ENCODE measurements around the gene KANSL1.

The KANSL1 gene

GRCh38 chr17:45992904-45993303 lies 200.3 kb downstream of the KANSL1 start:
- no peak for DNase-seq

GRCh38 chr17:45992175-45992574 lies 201.1 kb downstream of the KANSL1 start:
- DNase-seq: no peak

GRCh38 chr17:45991341-45991740 lies 201.9 kb downstream of the KANSL1 start:
- DNase-seq: no peak

- no peak for DNase-seq
Observed at GRCh38 chr17:45990886-45991285, 202.3 kb downstream of the KANSL1 start.

- DNase-seq: no peak
Observed at GRCh38 chr17:45989759-45990158, 203.5 kb downstream of the KANSL1 start.

- DNase-seq: no peak
Observed at GRCh38 chr17:45987706-45988105, 205.5 kb downstream of the KANSL1 start.

GRCh38 chr17:45986056-45986455 lies 207.2 kb downstream of the KANSL1 start:
- DNase-seq: no peak

GRCh38 chr17:45985447-45985846 lies 207.8 kb downstream of the KANSL1 start:
- no peak for DNase-seq

- DNase-seq: no peak
Observed at GRCh38 chr17:45984368-45984767, 208.9 kb downstream of the KANSL1 start.

- DNase-seq: no peak
Observed at GRCh38 chr17:45983614-45984310, 209.5 kb downstream of the KANSL1 start.

- DNase-seq: no peak
Observed at GRCh38 chr17:45982791-45983613, 210.2 kb downstream of the KANSL1 start.

GRCh38 chr17:45981306-45981705 lies 211.9 kb downstream of the KANSL1 start:
- no peak for DNase-seq

GRCh38 chr17:45980855-45981254 lies 212.4 kb downstream of the KANSL1 start:
- no peak for DNase-seq

Measured in SW 1271 (cell line).